GM21786 (cell line): ENCODE results near the gene MACROH2A1.

Experiments
- ATAC-seq: cut with Tn5 transposase; IDR thresholded peaks from one replicate; pipeline ENCODE4 v1.9.1; 2021; ENCODE audit not compliant: unreplicated experiment

Gene MACROH2A1

DNA sequence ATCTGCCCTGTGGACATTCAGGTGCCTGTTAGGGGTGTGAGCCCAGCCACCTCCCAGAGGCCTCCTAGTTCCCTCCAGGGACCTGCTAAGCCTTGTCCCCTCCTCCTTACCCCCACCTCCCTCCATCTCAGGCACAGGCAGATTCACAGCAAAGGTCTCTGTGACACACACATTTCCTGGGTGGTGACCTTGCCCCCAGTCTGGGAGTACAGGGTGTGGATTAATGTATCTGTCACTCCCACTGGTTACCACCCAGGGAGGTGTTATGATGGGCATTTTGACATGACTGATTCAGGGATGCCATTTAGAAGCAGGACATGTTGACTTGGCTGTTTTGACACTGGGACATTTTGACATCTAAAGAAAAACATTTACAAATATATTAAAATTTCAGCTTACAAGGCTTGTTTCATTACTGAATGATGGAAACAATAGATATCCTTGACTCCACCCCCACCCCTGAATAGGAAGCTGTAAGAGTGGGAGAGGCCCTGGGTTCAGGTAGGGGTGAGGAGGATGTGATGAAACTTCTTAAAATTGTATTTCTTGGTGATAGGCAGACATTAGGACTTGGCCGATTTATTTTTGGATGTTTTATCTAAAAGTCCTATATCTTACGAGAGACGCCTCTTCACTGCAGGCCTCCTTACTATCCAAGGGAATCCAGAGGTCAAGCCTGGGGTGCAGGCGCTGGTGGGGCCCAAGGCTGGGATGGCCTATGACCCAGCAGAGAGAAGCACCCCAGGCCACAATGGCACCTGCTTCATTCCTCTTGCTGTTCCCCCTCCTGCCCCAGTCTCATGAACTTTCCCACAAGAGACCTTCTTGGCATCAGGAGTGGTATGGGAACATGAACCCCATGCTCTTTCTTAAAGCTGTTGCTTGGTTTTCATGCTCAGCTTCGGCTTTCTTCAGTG, 101.9 kb downstream of the MACROH2A1 start:
- no peak for ATAC-seq

DNA sequence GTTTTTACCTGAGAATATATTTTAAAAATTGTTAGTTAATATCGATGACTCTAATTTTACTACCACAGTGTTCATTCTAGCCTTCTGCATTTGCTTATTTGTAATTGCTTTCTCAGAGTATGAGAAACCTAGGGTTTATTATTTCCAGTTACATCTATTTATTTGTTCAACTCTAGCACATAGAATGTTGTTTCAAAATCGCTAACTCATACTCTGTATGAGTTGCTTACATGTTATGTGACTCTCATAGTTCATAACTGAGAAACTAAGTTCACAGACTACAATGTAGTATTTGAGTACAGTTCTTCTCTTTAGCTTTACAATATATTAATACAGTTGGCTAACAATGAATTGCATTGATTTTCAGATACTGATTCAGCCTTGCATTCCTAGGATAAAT, 103.2 kb downstream of the MACROH2A1 start:
- ATAC-seq, result no peak

DNA sequence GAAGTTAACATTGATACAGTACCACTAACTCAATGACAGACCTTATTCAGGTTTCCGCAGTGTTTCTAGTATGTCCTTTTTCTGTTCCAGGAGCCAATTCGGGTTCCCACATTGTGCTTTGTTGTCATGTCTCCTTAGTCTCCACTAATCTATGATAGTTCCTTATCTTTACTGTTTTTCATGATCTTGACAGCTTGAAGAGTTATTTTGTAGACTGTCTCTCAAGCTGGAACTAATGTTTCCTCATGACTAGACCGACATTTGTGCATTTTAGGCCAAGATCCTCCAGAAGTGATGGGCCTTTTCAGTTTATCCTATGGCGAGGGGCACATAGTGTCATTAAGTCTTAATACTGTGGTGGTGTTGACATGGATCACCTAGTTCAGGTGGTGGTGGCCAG, 104.2 kb downstream of the MACROH2A1 start:
- ATAC-seq, result no peak

DNA sequence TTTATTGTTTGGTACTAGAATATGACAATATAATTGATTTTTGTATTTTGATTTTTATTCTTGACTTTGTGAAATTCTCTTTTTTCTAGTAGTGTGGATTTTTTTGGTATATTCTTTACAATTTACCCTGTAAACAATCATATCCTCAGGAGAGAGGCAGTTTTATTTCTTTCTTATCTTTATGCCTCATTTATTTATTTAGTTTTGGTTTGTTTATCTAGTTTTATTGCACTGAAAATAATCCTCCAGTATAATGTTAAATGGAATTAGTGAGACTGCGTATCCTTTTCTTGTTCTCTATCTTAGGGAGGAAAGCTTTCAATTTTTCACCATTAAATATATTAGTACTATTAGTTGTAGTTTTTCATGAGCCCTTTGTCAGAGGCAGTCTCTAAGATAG, 109.4 kb downstream of the MACROH2A1 start:
- ATAC-seq, result no peak

DNA sequence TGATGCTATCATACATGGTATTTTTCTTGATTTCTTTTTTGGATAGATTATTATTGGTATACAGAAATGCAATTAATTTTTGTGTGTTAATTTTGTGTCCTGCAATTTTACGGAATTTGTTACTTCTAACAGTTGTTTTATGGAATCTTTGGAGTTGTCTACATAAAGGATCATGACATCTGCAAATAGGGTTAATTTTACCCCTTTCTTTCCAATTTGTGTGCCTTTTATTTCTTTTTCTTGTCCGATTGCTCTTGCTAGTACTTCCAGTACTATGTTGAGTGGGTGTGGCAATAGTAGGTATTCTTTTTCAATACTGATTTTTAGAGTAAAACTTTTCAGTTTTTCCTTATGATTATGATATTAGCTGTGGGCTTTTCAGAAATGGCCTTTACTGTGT, 111.5 kb downstream of the MACROH2A1 start:
- no peak for ATAC-seq
